HEK293T (cell line): Measurements from ENCODE around the gene STAC2.

Source experiments
- CTBP1 ChIP-seq: fragments of 450-650 bp; IDR thresholded peaks from 2 replicates; pipeline ENCODE4 v1.6.1; 2016; ENCODE audit warnings: borderline replicate concordance
- FOXA1 ChIP-seq: fragments of 450-650 bp; IDR thresholded peaks from 2 replicates; pipeline ENCODE4 v1.6.1; 2016; ENCODE audit warnings: mild to moderate bottlenecking

- TF ChIP-seq FOXA1 (no peak), CTBP1 (no peak)
These were observed at the start of gene STAC2 for GRCh38 chr17:39225308-39225958.
